Activated naive CD8-positive, alpha-beta T cell treated with anti-CD3 and anti-CD28 coated beads for 36 hours (primary cell): ENCODE data around the gene SH3GLB1. TPM values are rescaled to one million over a fixed set of nuclear protein-coding genes. Genes with fewer than 3 reads are reported as not detected.
"Not testable (repeated sequence)": the region's sequence is repeated elsewhere in the genome, so short reads cannot be mapped to it uniquely, and the experiment has no call there.

Experiments
- DNase-seq: peaks from one replicate; pipeline ENCODE4 v3.0.0; 2021
- H3K27ac Mint-ChIP-seq: one replicate; pipeline ENCODE4 v1.8.0; 2022; ENCODE audit warnings: mild to moderate bottlenecking, moderate library complexity, mixed read lengths
- H3K27me3 Mint-ChIP-seq: one replicate; pipeline ENCODE4 v1.8.0; 2022; ENCODE audit warnings: mild to moderate bottlenecking, mixed read lengths
- H3K36me3 Mint-ChIP-seq: one replicate; pipeline ENCODE4 v1.8.0; 2021; ENCODE audit warnings: mild to moderate bottlenecking, mixed read lengths
- H3K4me1 Mint-ChIP-seq: one replicate; pipeline ENCODE4 v1.8.0; 2021; ENCODE audit warnings: mixed read lengths
- H3K4me3 Mint-ChIP-seq: one replicate; pipeline ENCODE4 v1.8.0; 2022; ENCODE audit warnings: mild to moderate bottlenecking, moderate library complexity, mixed read lengths
- H3K9me3 Mint-ChIP-seq: one replicate; pipeline ENCODE4 v1.8.0; 2022; ENCODE audit warnings: mixed read lengths
- total RNA-seq, 2 experiments: library from RNA; stranded (reverse); gene quantifications; one replicate each; pipeline ENCODE4 v1.2.3, GENCODE V29; 2021

Gene SH3GLB1
- 10 to 100 TPM; 49.7 to 52.7 TPM for total RNA-seq

GRCh38 chr1:86704458-86704971 lies at the start of gene SH3GLB1:
SH3GLB1 (plus strand) TSS chr1:86704576; CDS start chr1:86704900, 324 bp downstream.
- H3K4me1 Mint-ChIP-seq = peaks cover 43% of the 10 kb centered on the region
- H3K36me3 Mint-ChIP-seq = peaks cover 12% of the 10 kb centered on the region
- DNase-seq = peak; percentile 90
- no peaks in the 10 kb centered on the region for H3K9me3 Mint-ChIP-seq
- peak within 1 kb of the TSS; percentile 96 for H3K27ac Mint-ChIP-seq
- peak within 1 kb of the TSS; percentile 98 for H3K4me3 Mint-ChIP-seq
- H3K27me3 Mint-ChIP-seq = no peaks in the 10 kb centered on the region

GRCh38 chr1:86658381-86658780 lies 46.0 kb upstream of the SH3GLB1 start:
- not testable (repeated sequence) for DNase-seq, H3K27ac Mint-ChIP-seq, H3K36me3 Mint-ChIP-seq, H3K27me3 Mint-ChIP-seq, H3K4me1 Mint-ChIP-seq, H3K4me3 Mint-ChIP-seq, H3K9me3 Mint-ChIP-seq

- Mint-ChIP-seq H3K27me3 (no peaks in the 10 kb centered on the region), H3K4me1 (no peaks in the 10 kb centered on the region), H3K9me3 (peaks cover 11% of the 10 kb centered on the region), H3K36me3 (peaks cover 3% of the 10 kb centered on the region), H3K27ac (no peak overlapping the region), H3K4me3 (no peak overlapping the region)
- no peak for DNase-seq
Measured at GRCh38 chr1:86666368-86666767, 38.0 kb upstream of the SH3GLB1 start.

GRCh38 chr1:86687595-86687994 lies 16.8 kb upstream of the SH3GLB1 start:
- no peak overlapping the region for H3K27ac Mint-ChIP-seq
- no peaks in the 10 kb centered on the region for H3K27me3 Mint-ChIP-seq
- DNase-seq = no peak
- H3K4me3 Mint-ChIP-seq = no peak overlapping the region
- H3K4me1 Mint-ChIP-seq = no peaks in the 10 kb centered on the region
- H3K36me3 Mint-ChIP-seq = no peaks in the 10 kb centered on the region
- H3K9me3 Mint-ChIP-seq = no peaks in the 10 kb centered on the region

- Mint-ChIP-seq H3K9me3 (no peaks in the 10 kb centered on the region), H3K4me1 (no peaks in the 10 kb centered on the region), H3K4me3 (no peak overlapping the region), H3K36me3 (no peaks in the 10 kb centered on the region), H3K27ac (no peak overlapping the region), H3K27me3 (no peaks in the 10 kb centered on the region)
- no peak for DNase-seq
Measured at GRCh38 chr1:86692641-86693040, 11.7 kb upstream of the SH3GLB1 start.

- no peaks in the 10 kb centered on the region for H3K4me1 Mint-ChIP-seq
- H3K27ac Mint-ChIP-seq = no peak overlapping the region
- no peaks in the 10 kb centered on the region for H3K9me3 Mint-ChIP-seq
Measured at GRCh38 chr1:86695400-86695799, 9.0 kb upstream of the SH3GLB1 start.

GRCh38 chr1:86696522-86696921 lies 7.9 kb upstream of the SH3GLB1 start:
- DNase-seq = no peak
- Mint-ChIP-seq H3K9me3 (no peaks in the 10 kb centered on the region), H3K4me1 (no peaks in the 10 kb centered on the region), H3K27ac (no peak overlapping the region), H3K36me3 (no peaks in the 10 kb centered on the region), H3K4me3 (no peak overlapping the region), H3K27me3 (no peaks in the 10 kb centered on the region)

More at GRCh38 chr1:86695400-86695799, 9.0 kb upstream of the SH3GLB1 start:
- H3K4me3 Mint-ChIP-seq = no peak overlapping the region
- no peaks in the 10 kb centered on the region for H3K27me3 Mint-ChIP-seq
- no peaks in the 10 kb centered on the region for H3K36me3 Mint-ChIP-seq
- no peak for DNase-seq

- H3K27me3 Mint-ChIP-seq = no peaks in the 10 kb centered on the region
- peaks cover 18% of the 10 kb centered on the region for H3K4me1 Mint-ChIP-seq
- DNase-seq = no peak
- no peak overlapping the region for H3K4me3 Mint-ChIP-seq
- peaks cover 3% of the 10 kb centered on the region for H3K36me3 Mint-ChIP-seq
- no peak overlapping the region for H3K27ac Mint-ChIP-seq
- H3K9me3 Mint-ChIP-seq = no peaks in the 10 kb centered on the region
Measured at GRCh38 chr1:86699186-86699585, 5.2 kb upstream of the SH3GLB1 start.

- peaks cover 5% of the 10 kb centered on the region for H3K36me3 Mint-ChIP-seq
- H3K27ac Mint-ChIP-seq = no peak overlapping the region
- no peaks in the 10 kb centered on the region for H3K27me3 Mint-ChIP-seq
- H3K4me3 Mint-ChIP-seq = no peak overlapping the region
- DNase-seq = no peak
- H3K9me3 Mint-ChIP-seq = no peaks in the 10 kb centered on the region
- H3K4me1 Mint-ChIP-seq = peaks cover 26% of the 10 kb centered on the region
Measured at GRCh38 chr1:86701731-86702130, 2.6 kb upstream of the SH3GLB1 start.

- peak overlapping the region; percentile 98 for H3K4me3 Mint-ChIP-seq
- peak overlapping the region; percentile 96 for H3K27ac Mint-ChIP-seq
- H3K9me3 Mint-ChIP-seq, DNase-seq, H3K27me3 Mint-ChIP-seq: not testable (repeated sequence)
- H3K4me1 Mint-ChIP-seq = peaks cover 36% of the 10 kb centered on the region
- H3K36me3 Mint-ChIP-seq = peaks cover 12% of the 10 kb centered on the region
Measured at GRCh38 chr1:86702954-86703494, 1.4 kb upstream of the SH3GLB1 start.

GRCh38 chr1:86703696-86704457 lies 499 bp upstream of the SH3GLB1 start:
- no peaks in the 10 kb centered on the region for H3K9me3 Mint-ChIP-seq
- H3K4me3 Mint-ChIP-seq = peak overlapping the region; percentile 98
- H3K27me3 Mint-ChIP-seq = no peaks in the 10 kb centered on the region
- H3K4me1 Mint-ChIP-seq = peaks cover 37% of the 10 kb centered on the region
- peaks cover 12% of the 10 kb centered on the region for H3K36me3 Mint-ChIP-seq
- no peak for DNase-seq
- peak overlapping the region; percentile 96 for H3K27ac Mint-ChIP-seq

- Mint-ChIP-seq H3K27me3 (no peaks in the 10 kb centered on the region), H3K27ac (peak overlapping the region; percentile 96), H3K9me3 (no peaks in the 10 kb centered on the region), H3K4me1 (peaks cover 43% of the 10 kb centered on the region), H3K4me3 (peak overlapping the region; percentile 98), H3K36me3 (peaks cover 12% of the 10 kb centered on the region)
- DNase-seq = no peak
Measured at GRCh38 chr1:86704972-86705664, 742 bp downstream of the SH3GLB1 start.

GRCh38 chr1:86705665-86705985 lies 1.2 kb downstream of the SH3GLB1 start:
- no peak for DNase-seq
- H3K27me3 Mint-ChIP-seq = no peaks in the 10 kb centered on the region
- peak overlapping the region; percentile 98 for H3K4me3 Mint-ChIP-seq
- peaks cover 12% of the 10 kb centered on the region for H3K36me3 Mint-ChIP-seq
- peaks cover 47% of the 10 kb centered on the region for H3K4me1 Mint-ChIP-seq
- no peaks in the 10 kb centered on the region for H3K9me3 Mint-ChIP-seq
- peak overlapping the region; percentile 94 for H3K27ac Mint-ChIP-seq

GRCh38 chr1:86706018-86706635 lies 1.8 kb downstream of the SH3GLB1 start:
- Mint-ChIP-seq H3K4me1 (peaks cover 47% of the 10 kb centered on the region), H3K27ac (no peak overlapping the region), H3K36me3 (peaks cover 12% of the 10 kb centered on the region), H3K4me3 (peak overlapping the region; percentile 98), H3K9me3 (no peaks in the 10 kb centered on the region), H3K27me3 (no peaks in the 10 kb centered on the region)
- DNase-seq = no peak

- Mint-ChIP-seq H3K36me3 (peaks cover 10% of the 10 kb centered on the region), H3K9me3 (no peaks in the 10 kb centered on the region), H3K4me1 (peaks cover 42% of the 10 kb centered on the region), H3K4me3 (no peak overlapping the region), H3K27me3 (no peaks in the 10 kb centered on the region), H3K27ac (no peak overlapping the region)
- no peak for DNase-seq
Measured at GRCh38 chr1:86708920-86709319, 4.5 kb downstream of the SH3GLB1 start.
